HFFc6 (cell line): ENCODE results near the gene SPATA6. TPM values are rescaled to one million over a fixed set of nuclear protein-coding genes. Genes with fewer than 3 reads are reported as not detected.
"Not testable (repeated sequence)": the region's sequence is repeated elsewhere in the genome, so short reads cannot be mapped to it uniquely, and the experiment has no call there.

Experiments used
- DNase-seq: peaks from one replicate; pipeline ENCODE4 v3.0.0-alpha.2; 2018
- H3K27ac Mint-ChIP-seq: 2 replicates; pipeline ENCODE4 v1.8.0; 2020; ENCODE audit warnings: mild to moderate bottlenecking, mixed read lengths
- H3K27me3 Mint-ChIP-seq: 2 replicates; pipeline ENCODE4 v1.8.0; 2021; ENCODE audit warnings: mild to moderate bottlenecking, moderate library complexity, mixed read lengths; ENCODE audit not compliant: insufficient read depth
- H3K36me3 Mint-ChIP-seq: 2 replicates; pipeline ENCODE4 v1.8.0; 2021; ENCODE audit warnings: low read depth, mixed read lengths
- H3K4me1 Mint-ChIP-seq: 2 replicates; pipeline ENCODE4 v1.8.0; 2020; ENCODE audit warnings: low read depth, mixed read lengths
- H3K4me3 Mint-ChIP-seq: 2 replicates; pipeline ENCODE4 v1.8.0; 2020; ENCODE audit warnings: mild to moderate bottlenecking, moderate library complexity, mixed read lengths
- H3K9me3 Mint-ChIP-seq: 2 replicates; pipeline ENCODE4 v1.8.0; 2020; ENCODE audit warnings: mild to moderate bottlenecking, mixed read lengths
- CTCF ChIP-seq: fragments of 200-600 bp; sonication (generic); IDR thresholded peaks from 2 replicates; pipeline ENCODE4 v1.5.0; 2021; ENCODE audit warnings: antibody characterized with exemption, mild to moderate bottlenecking
- long read RNA-seq: library from polyadenylated mRNA; unstranded; transcript quantifications from one replicate; pipeline ENCODE4 v2.0.0, GENCODE V29; 2019
- total RNA-seq, 6 experiments: library from RNA; stranded (reverse); fragmentation: NEBNext Ultra II Directional; extraction: Animal tissue kit (Norgen Biotek cat#: 25700); gene quantifications; 2 replicates in 1 of 6; 3 replicates in 5 of 6; pipeline ENCODE4 v1.2.3, GENCODE V29; 2021

The SPATA6 gene
- total RNA-seq = 1 to 10 TPM in 5 of 6 experiments, under 1 TPM in 1; 0.31 to 4.0 (median 3.0) TPM
- long read RNA-seq, partial matches to known transcripts = 0 of 1 reads
- long read RNA-seq, other reads (novel, unspliced or antisense) = 1 of 1 reads

GRCh38 chr1:48471691-48472576, at the start of gene SPATA6:
Gene SPATA6 (minus strand): TSS chr1:48472204. CDS start chr1:48472008, 196 bp downstream.
- peak within 1 kb of the TSS; percentile 81 for H3K27ac Mint-ChIP-seq
- H3K9me3 Mint-ChIP-seq = no peaks in the 10 kb centered on the region; the same call in 1 of the 2 replicates
- no peak for TF ChIP-seq CTCF
- peaks cover 33% of the 10 kb centered on the region for H3K4me1 Mint-ChIP-seq
- no peaks in the 10 kb centered on the region for H3K36me3 Mint-ChIP-seq
- H3K27me3 Mint-ChIP-seq = 0 out of 2 replicates have a peak, but pooled peaks cover 2% of the 10 kb centered on the region
- peak within 1 kb of the TSS; percentile 90 for H3K4me3 Mint-ChIP-seq
- peak; percentile 67 for DNase-seq

GRCh38 chr1:48519896-48520295, 47.9 kb upstream of the SPATA6 start:
- H3K27me3 Mint-ChIP-seq, H3K4me1 Mint-ChIP-seq, H3K36me3 Mint-ChIP-seq, H3K27ac Mint-ChIP-seq, H3K4me3 Mint-ChIP-seq, DNase-seq: not testable (repeated sequence)
- peaks cover 33% of the 10 kb centered on the region for H3K9me3 Mint-ChIP-seq

- Mint-ChIP-seq H3K36me3 (no peaks in the 10 kb centered on the region), H3K4me1 (no peaks in the 10 kb centered on the region), H3K27me3 (no peaks in the 10 kb centered on the region; the same call in 1 of the 2 replicates), H3K4me3 (no peak overlapping the region), H3K9me3 (peaks cover 8% of the 10 kb centered on the region), H3K27ac (no peak overlapping the region)
- TF ChIP-seq CTCF = no peak
- DNase-seq = no peak
These were observed 34.9 kb upstream of the SPATA6 start for GRCh38 chr1:48506870-48507269.

GRCh38 chr1:48500541-48501450, 28.8 kb upstream of the SPATA6 start:
- H3K4me1 Mint-ChIP-seq = peaks cover 3% of the 10 kb centered on the region; the same call in 1 of the 2 replicates
- H3K4me3 Mint-ChIP-seq = no peak overlapping the region
- no peaks in the 10 kb centered on the region; the same call in 1 of the 2 replicates for H3K27me3 Mint-ChIP-seq
- H3K9me3 Mint-ChIP-seq = no peaks in the 10 kb centered on the region; the same call in 1 of the 2 replicates
- H3K27ac Mint-ChIP-seq = no peak overlapping the region
- no peak for DNase-seq
- no peaks in the 10 kb centered on the region for H3K36me3 Mint-ChIP-seq
- no peak for TF ChIP-seq CTCF

GRCh38 chr1:48499211-48499735, 27.3 kb upstream of the SPATA6 start:
- no peaks in the 10 kb centered on the region; the same call in 1 of the 2 replicates for H3K27me3 Mint-ChIP-seq
- H3K27ac Mint-ChIP-seq = no peak overlapping the region
- H3K4me1 Mint-ChIP-seq = peaks cover 17% of the 10 kb centered on the region; the same call in 1 of the 2 replicates
- H3K4me3 Mint-ChIP-seq = no peak overlapping the region
- no peaks in the 10 kb centered on the region for H3K36me3 Mint-ChIP-seq
- no peaks in the 10 kb centered on the region; the same call in 1 of the 2 replicates for H3K9me3 Mint-ChIP-seq
- TF ChIP-seq CTCF = no peak
- DNase-seq = no peak
